Measurements from ENCODE around the gene WASF2.

Gene WASF2

GRCh38 chr1:27360159-27361043, 129.6 kb downstream of the WASF2 start:
- Histone ChIP-seq H3K27ac (replicated peaks) (no peak overlapping the region), H3K4me3 (replicated peaks; ENCODE audit: insufficient read depth, low read length) (peak overlapping the region; percentile 61), H3K27me3 (ENCODE audit: insufficient read depth, poor library complexity, severe bottlenecking) (peaks cover 6% of the 10 kb centered on the region)
- no peak for DNase-seq (ENCODE audit: low read depth in 1 of 2, low spot score in 1 of 2)
- TF ChIP-seq GABPA (IDR thresholded peaks at IDR 0.05; ENCODE audit: low read depth) (no peak), POLR2AphosphoS5 (IDR thresholded peaks at IDR 0.05; ENCODE audit: low read depth) (no peak)
- TF ChIP-seq, protein P1, sequence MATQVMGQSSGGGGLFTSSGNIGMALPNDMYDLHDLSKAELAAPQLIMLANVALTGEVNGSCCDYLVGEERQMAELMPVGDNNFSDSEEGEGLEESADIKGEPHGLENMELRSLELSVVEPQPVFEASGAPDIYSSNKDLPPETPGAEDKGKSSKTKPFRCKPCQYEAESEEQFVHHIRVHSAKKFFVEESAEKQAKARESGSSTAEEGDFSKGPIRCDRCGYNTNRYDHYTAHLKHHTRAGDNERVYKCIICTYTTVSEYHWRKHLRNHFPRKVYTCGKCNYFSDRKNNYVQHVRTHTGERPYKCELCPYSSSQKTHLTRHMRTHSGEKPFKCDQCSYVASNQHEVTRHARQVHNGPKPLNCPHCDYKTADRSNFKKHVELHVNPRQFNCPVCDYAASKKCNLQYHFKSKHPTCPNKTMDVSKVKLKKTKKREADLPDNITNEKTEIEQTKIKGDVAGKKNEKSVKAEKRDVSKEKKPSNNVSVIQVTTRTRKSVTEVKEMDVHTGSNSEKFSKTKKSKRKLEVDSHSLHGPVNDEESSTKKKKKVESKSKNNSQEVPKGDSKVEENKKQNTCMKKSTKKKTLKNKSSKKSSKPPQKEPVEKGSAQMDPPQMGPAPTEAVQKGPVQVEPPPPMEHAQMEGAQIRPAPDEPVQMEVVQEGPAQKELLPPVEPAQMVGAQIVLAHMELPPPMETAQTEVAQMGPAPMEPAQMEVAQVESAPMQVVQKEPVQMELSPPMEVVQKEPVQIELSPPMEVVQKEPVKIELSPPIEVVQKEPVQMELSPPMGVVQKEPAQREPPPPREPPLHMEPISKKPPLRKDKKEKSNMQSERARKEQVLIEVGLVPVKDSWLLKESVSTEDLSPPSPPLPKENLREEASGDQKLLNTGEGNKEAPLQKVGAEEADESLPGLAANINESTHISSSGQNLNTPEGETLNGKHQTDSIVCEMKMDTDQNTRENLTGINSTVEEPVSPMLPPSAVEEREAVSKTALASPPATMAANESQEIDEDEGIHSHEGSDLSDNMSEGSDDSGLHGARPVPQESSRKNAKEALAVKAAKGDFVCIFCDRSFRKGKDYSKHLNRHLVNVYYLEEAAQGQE (IDR thresholded peaks at IDR 0.05; ENCODE audit: insufficient replicate concordance, low read depth), result no peak

GRCh38 chr1:27359822-27360158, 130.2 kb downstream of the WASF2 start:
- no peak for DNase-seq (ENCODE audit: low read depth in 1 of 2, low spot score in 1 of 2)
- TF ChIP-seq POLR2AphosphoS5 (IDR thresholded peaks at IDR 0.05; ENCODE audit: low read depth), result no peak
- Histone ChIP-seq H3K27me3 (ENCODE audit: insufficient read depth, poor library complexity, severe bottlenecking) (peaks cover 6% of the 10 kb centered on the region), H3K4me3 (replicated peaks; ENCODE audit: insufficient read depth, low read length) (no peak overlapping the region), H3K27ac (replicated peaks) (no peak overlapping the region)

DNA sequence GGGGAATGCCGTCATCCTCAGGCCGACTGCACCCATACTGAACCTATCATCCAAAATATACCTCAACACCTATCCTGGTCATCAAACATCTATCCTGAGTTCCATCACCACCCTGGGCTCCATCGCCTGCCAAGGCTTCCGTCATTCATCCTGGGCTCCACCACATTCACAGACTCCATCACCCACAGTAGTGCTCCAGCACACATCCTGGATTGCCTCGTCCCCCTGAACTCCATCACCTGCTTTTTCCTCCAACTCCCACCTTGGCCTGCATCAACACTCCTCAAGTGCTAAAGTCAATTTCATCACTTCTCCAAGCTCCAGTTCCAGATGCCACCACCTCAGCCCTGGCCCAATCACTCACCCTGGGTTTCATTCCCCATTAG, 131.0 kb downstream of the WASF2 start:
- Histone ChIP-seq H3K27me3 (ENCODE audit: insufficient read depth, poor library complexity, severe bottlenecking) (peaks cover 6% of the 10 kb centered on the region), H3K4me3 (replicated peaks; ENCODE audit: insufficient read depth, low read length) (no peak overlapping the region), H3K27ac (replicated peaks) (no peak overlapping the region)
- TF ChIP-seq SPI1 (IDR thresholded peaks at IDR 0.05; ENCODE audit: borderline replicate concordance, low read depth) (no peak), GABPA (IDR thresholded peaks at IDR 0.05; ENCODE audit: low read depth) (no peak), CTCF (IDR thresholded peaks at IDR 0.05; ENCODE audit: insufficient read depth, low read length) (no peak), POLR2AphosphoS5 (IDR thresholded peaks at IDR 0.05; ENCODE audit: low read depth) (no peak)
- TF ChIP-seq, protein P1 (IDR thresholded peaks at IDR 0.05; ENCODE audit: insufficient replicate concordance, low read depth), result no peak
- DNase-seq (ENCODE audit: low read depth in 1 of 2, low spot score in 1 of 2), result no peak

- Histone ChIP-seq H3K4me3 (replicated peaks; ENCODE audit: insufficient read depth, low read length) (no peak overlapping the region), H3K27me3 (ENCODE audit: insufficient read depth, poor library complexity, severe bottlenecking) (peaks cover 6% of the 10 kb centered on the region), H3K27ac (replicated peaks) (no peak overlapping the region)
- TF ChIP-seq GABPA (IDR thresholded peaks at IDR 0.05; ENCODE audit: low read depth) (no peak), POLR2AphosphoS5 (IDR thresholded peaks at IDR 0.05; ENCODE audit: low read depth) (no peak), SPI1 (IDR thresholded peaks at IDR 0.05; ENCODE audit: borderline replicate concordance, low read depth) (no peak), CTCF (IDR thresholded peaks at IDR 0.05; ENCODE audit: insufficient read depth, low read length) (no peak)
- TF ChIP-seq, protein P1 (IDR thresholded peaks at IDR 0.05; ENCODE audit: insufficient replicate concordance, low read depth), result no peak
- no peak for DNase-seq (ENCODE audit: low read depth in 1 of 2, low spot score in 1 of 2)
Measured at GRCh38 chr1:27358038-27358927, 131.7 kb downstream of the WASF2 start.
